Coronary artery (tissue), 2 donors: ENCODE measurements around the gene ADAMTS14.
"Not testable (repeated sequence)": the region's sequence is repeated elsewhere in the genome, so short reads cannot be mapped to it uniquely, and the experiment has no call there.

Experiments used
- DNase-seq: peaks from one replicate; pipeline ENCODE4 v3.0.0-alpha.2; 2017; ENCODE audit warnings: low spot score
- H3K27ac ChIP-seq, 2 donors: fragments of 200-600 bp; sonication (generic); one replicate each; pipeline ENCODE4 v1.5.1; 2016 to 2019
- H3K4me3 ChIP-seq: fragments of 200-600 bp; sonication (generic); 2 replicates; pipeline ENCODE4 v1.5.1; 2016; ENCODE audit warnings: mild to moderate bottlenecking, moderate library complexity
- CTCF ChIP-seq: fragments of 200-600 bp; sonication (generic); IDR thresholded peaks from one replicate; pipeline ENCODE4 v1.5.1; 2019; ENCODE audit warnings: antibody characterized with exemption

The ADAMTS14 gene

GRCh38 chr10:70662362-70663220, 9.7 kb upstream of the ADAMTS14 start:
- no peak for DNase-seq
- TF ChIP-seq CTCF = no peak
- Histone ChIP-seq H3K27ac (no peak overlapping the region), H3K4me3 (no peak overlapping the region)

GRCh38 chr10:70663458-70664409, 8.6 kb upstream of the ADAMTS14 start:
- H3K27ac ChIP-seq, DNase-seq, H3K4me3 ChIP-seq: not testable (repeated sequence)

- H3K4me3 ChIP-seq = no peak overlapping the region
- TF ChIP-seq CTCF = no peak
- no peak for DNase-seq
- no peak overlapping the region for H3K27ac ChIP-seq
These were observed 7.6 kb upstream of the ADAMTS14 start for GRCh38 chr10:70664702-70665195.

GRCh38 chr10:70666960-70667798, 5.1 kb upstream of the ADAMTS14 start:
- no peak for DNase-seq
- no peak overlapping the region for H3K27ac ChIP-seq
- H3K4me3 ChIP-seq = no peak overlapping the region
- TF ChIP-seq CTCF = no peak

GRCh38 chr10:70667818-70668217, 4.5 kb upstream of the ADAMTS14 start:
- DNase-seq, H3K27ac ChIP-seq, H3K4me3 ChIP-seq: not testable (repeated sequence)

GRCh38 chr10:70668454-70668970, 3.8 kb upstream of the ADAMTS14 start:
- DNase-seq = no peak
- Histone ChIP-seq H3K27ac (no peak overlapping the region), H3K4me3 (no peak overlapping the region)
- TF ChIP-seq CTCF = no peak

- DNase-seq = no peak
- Histone ChIP-seq H3K4me3 (no peak overlapping the region), H3K27ac (no peak overlapping the region)
- TF ChIP-seq CTCF = no peak
These were observed 3.3 kb upstream of the ADAMTS14 start for GRCh38 chr10:70669015-70669414.
